HG03575 (cell line): ENCODE results near the gene SYDE2.
"Not testable (repeated sequence)": the region's sequence is repeated elsewhere in the genome, so short reads cannot be mapped to it uniquely, and the experiment has no call there.

Experiments used
- ATAC-seq: cut with Tn5 transposase; IDR thresholded peaks from one replicate; pipeline ENCODE4 v1.9.1; 2021; ENCODE audit not compliant: unreplicated experiment, insufficient number of reproducible peaks, low FRiP score; ENCODE audit errors: extremely low read depth

SYDE2 gene

DNA sequence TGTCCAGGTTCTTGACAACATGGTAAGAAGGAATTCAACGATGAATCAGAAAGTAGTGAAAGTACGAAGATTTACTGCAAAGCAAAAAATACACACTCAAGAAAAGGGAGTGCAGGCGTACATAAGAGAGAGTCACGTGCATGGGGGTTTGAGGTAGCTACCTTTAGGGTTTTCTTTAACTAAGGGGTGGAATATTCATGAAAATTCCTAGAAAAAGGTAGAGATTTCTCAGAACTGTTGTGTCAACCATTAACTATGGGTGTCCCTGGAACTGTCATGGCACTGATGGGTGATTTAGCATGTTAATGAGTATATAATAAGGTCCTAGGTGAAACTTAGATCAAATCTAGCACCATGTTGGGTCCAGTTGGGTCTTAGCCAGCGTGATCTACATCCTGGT is 22.5 kb upstream of the SYDE2 start:
- ATAC-seq, result no peak

DNA sequence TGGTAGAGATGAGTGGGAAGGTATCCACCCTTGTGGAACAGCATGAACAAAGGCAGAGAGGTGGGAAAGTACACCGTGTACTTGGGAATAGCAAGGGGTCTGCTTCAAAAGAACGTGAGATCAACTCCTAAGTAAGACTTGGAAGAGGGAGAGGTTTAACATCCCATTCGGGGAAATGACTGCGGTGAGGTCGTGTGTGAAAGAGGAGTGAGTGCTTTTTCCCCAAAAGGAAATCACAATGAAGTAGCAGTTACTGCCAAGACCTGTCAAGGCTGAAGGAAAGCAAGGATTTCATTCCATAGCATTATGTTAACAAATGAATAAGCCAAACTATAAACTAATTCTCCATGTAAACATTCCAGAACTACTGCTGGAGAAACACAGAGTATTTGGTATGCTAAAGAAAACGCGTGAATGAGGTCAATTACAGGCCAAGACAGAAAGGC is 20.0 kb upstream of the SYDE2 start:
- no peak for ATAC-seq

DNA sequence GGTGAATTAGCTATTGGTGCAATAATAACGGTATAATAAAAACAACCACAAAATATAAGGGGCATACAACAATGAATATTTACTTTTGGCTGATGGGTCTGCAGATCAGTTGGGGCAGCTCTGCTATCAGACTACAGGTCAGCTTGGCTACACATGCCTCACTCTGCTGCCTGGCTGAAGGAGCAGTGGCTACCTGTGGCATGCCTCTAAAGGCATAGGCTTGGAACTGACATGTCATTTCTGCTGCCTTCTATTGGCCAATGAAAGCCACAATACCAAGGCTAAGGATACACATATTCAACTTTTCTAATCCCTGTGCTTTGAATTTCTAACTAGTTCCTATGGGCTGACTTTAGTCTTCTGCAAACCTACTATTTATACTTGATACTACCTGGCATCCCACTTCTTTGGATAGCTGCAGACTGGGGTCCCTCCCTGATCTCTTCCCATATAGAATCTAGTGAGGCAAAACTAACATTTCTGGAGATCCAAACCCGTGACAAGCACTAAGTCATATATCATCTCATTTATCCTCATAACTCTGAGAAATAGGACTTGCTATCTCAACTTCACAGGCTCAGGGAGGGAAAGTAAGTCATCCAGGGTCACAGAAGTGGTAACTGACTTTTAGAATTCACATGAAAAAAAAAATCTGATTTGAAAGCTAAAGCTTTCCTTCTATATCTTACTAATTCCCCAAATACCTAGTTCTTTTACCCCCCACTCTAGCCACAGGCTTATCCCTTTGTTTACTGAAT is 19.2 kb upstream of the SYDE2 start:
- ATAC-seq, result no peak

DNA sequence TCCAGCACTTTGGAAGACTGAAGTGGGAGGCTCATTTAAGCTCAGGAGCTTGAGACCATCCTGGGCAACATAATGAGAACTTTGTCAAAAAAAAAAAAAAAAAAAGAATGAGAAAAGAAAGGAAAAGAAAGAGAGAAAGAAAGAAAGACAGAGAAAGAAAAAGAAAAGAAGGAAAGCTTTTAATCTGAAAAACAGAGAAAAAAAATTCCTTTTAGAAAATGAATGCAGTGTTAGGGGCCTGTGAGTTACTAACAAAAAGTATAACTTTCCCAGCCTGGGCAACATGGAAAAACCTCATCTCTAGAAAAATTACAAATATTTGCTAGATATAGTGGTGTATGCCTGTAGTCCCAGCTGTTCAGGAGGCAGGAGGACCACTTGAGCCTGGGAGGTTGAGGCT is 15.9 kb upstream of the SYDE2 start:
- no peak for ATAC-seq

DNA sequence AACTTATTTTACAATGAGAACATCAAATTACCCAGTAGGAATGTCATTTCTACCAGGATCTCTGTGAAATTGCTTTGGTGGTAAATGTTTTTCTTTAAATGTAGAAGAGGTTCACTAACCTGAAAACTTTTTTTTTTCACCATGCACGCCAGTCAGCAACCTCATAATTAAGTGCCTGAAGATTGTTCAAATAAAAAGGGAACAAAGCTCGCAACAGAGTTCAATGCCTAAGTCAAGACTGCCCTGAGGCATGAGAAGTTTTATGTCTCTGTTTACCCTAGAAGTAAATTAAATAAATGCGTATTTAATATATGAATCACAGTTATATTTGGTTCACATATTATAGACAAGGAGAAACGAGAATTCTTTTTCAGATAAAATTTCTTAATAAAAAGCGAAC is 13.8 kb upstream of the SYDE2 start:
- ATAC-seq, result no peak

DNA sequence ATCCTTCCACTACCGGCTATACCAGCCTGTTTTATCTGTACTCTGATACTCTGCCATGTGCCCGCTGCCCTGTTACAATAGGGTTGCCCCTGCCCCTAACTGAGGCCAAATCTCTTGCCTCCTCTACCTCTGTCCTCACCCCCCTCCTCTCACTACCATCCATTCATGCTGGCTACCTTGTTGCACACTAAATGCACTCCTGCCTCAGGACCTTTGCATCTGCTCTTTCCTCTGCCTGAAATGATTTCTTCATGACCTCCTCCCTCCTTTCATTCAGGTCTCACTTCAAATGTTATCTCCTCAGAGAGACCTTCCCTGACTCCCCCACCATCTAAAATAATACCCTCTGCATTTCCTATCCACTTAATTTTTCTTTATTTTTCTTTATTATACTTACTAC is 7.7 kb upstream of the SYDE2 start:
- ATAC-seq, result no peak

DNA sequence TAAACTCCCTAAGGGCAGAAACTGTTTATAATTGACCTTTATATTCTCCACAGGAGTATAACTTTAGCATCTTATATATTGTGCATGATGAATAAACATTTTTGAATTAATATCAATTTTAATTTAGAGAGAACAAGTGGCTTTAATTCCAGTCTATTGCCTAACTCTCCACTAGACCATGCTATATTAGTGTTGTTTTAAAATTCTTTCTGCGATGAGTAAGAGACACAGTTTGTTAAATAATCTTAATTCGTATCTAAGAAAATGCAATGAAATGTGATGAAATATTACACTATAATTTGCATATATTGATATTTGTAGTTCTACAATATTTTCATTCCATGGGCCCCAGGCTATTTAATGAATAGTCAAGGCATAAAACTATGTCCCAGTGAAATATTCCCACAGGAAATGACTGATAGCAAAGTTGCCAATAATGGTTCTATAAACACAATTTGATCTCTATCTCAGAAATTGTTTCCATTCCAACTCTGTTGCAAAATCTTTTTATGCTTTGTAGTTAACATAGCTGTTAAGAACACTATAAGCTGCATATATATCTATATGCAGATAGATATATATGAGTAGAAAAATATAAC is 2.9 kb upstream of the SYDE2 start:
- no peak for ATAC-seq

DNA sequence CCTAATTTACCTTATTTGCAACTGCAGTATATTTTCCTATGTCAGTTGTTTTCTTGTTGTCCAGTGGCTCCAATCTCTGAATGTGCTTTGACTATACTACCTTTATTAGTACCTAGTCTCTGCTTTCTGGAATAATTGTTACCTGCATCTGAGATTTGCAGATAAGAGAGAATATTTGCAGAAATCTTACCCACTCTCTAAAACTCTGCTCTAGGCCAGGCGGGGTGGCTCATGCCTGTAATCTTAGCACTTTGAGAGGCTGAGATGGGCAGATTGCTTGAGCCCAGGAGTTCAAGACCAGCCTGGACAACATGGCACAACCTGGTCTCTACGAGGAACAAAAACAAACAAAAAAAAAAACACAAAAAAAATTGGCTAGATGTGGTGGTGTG is 2.0 kb upstream of the SYDE2 start:
- ATAC-seq, result no peak

DNA sequence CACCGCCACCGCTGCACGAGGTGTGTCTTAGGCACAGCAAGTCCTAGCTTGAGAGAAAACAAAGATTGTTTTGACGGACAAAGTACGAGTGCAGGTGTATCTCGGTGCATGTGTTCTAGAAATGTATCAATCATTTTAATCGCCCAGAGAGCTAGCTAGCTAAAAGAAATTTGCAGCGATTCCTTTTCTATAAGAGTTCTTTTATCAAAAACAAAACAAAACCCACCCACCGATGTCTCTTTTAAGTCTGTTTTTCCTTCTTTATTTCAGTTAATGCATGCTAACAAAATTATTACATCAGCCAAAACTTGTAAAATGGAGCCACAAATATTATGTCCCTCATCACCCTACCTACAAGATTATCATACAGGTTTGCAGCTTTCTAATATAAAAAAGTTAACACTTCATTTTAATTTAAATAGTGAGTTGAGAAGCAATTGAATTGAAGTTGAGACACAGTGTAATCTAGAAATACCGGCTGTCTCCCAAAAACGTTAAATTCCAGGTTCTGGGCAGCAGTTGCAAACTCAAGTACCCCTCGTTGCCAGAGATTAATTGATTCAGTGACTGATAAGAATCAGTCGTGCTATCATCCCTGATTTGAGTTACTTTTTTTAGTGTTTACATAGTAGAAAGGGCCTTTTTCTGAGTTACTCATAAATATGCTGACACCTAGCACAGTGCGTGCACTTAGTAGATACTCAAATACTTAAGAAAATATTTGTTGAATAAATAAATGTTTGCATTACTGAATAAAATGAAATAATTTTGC is 1.5 kb upstream of the SYDE2 start:
- no peak for ATAC-seq

DNA sequence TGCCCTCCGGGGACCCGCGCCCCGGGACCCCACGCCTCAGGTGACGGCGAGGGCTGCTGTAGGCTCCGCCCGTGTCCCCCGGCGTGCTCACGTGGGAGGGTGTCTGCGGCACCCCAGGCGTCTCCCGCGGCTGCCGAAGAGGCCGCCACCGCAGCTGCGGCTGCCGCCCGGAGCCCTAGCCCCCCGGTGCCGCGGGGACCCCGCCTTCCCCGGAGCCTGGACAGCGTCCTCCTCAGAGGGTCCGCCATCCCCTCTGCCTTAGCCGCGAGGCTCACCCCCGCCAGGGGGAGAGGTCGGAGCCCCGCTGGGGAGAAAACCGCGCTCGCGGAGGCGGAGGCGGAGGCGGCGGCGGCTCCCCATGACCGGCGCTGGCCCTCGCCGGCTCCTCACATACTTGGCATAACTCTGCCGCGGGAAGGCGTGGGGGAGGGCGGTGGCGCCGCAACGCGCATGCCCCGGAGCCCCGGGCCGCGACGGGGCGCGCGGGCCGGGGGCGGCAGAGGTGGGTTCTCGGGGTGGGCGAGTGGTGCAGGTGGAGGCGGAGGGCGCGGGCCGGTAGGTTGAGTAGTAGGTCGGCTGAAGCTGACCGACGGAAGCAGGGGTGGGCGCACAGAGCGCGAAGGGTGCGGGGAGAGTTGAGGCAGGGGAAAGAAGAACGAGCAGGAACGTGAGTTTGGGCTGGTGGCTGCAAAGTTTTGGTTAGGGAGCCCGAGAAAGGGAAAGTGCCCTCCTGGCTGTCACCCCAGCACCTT is 700 bp upstream of the SYDE2 start:
- ATAC-seq, result peak; percentile 15

DNA sequence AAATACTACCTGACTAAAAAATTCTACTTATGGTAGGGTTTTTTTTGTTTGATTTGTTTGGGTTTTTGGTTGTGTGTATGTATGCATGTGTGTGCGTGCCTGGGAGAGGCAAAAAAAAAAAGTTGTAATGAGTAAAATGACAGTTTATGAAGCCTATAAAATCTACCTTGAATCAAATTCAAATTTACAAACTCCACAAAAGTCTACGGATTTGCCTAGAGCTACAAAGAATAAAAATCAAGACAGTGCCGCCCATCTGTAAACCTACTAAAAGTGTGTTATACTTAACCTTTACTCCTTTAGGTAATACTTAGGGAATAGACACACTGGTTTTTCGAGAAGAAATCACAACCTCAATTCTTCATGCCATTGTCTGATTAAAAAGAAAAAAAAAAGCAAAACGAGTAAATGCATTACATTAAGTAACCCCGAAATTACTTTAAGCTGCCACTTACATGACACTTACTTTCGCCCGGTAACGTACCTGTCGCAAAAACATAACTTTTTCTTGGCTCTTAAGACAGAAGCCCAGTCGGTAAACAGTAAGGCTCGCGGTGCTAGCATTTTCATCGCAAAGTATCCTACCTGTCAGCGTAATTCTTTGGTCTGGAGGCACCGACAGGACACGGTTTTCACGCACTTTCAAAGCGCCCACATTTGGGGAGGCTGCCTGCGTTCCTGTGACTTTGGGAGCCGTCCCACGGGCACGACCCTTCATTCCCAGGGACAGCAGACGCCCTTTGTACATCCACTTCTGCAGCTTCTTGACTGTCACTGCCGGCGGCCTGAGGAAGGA is 951 bp downstream of the SYDE2 start:
- ATAC-seq, result no peak

DNA sequence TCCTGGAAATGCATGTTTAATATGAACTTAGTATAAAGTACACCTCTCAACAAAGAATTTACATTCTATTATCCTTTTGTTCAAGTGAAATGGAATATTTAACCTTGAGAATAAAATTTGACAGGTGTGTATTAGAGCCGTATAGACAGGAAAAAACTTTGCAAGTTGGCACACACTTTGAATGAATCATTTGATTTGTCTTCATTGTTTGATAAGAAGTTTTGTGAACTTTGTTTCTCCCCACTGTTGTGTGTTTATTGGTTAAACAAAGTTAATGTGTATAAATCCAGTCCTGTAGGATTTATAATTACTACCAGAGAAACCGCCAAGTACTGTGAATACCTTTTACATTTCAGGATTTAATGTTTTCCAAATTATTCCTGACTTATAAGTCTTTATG is 2.0 kb downstream of the SYDE2 start:
- no peak for ATAC-seq

DNA sequence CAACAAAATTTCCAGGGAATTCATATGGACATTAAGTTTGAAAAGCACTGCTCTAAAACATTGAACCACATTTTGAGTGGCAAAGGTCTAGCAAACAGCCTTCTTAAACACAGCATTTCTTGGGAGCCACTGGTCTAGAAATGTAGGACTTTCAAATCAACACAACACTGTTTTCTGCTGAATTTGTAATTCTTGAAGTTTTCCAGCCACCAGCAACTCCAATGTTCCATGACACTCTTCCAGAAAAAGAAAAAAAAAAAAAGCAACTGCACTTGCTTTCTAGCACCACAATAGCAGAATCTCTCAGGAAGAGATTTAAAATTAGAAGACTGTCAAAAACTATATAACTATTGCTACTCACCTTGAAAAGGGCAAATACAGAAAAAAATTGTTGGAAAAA is 4.5 kb downstream of the SYDE2 start:
- ATAC-seq, result no peak

DNA sequence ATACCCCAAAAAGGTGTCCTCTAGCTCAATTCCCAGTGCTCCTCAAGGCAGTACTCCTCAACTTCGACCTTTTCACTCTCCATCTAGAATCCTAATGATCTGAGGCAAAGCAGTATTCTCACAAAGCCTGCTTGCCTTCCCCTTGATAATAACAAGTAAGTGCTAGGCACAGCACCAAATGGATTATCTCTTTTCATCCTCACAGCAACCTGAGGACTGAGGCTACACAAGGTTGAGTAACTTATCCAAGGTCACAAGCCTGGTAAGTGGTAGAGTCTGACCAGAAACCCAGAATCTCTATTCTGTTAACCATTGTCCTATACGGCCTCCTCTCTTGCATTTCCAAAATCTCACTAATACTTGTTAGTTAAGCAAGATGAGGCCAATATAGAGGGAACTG is 5.1 kb downstream of the SYDE2 start:
- no peak for ATAC-seq

DNA sequence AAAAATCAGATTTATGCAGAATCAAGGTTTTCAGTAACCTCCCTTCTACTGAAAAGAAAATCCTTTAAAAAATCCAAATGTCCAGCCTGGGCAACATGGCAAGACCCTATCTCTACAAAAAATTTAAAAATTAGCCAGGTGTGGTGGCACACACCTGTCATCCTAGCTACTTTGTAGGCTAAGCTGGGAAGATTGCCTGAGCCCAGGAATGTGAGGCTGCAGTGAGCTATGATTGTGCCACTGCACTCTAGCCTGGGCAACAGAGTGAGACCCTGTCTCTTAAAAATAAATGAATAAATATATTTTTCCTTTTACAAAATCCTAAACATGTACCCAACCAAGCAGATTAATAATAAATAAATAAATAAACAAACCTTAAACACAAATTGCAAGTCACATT is 8.7 kb downstream of the SYDE2 start:
- not testable (repeated sequence) for ATAC-seq

DNA sequence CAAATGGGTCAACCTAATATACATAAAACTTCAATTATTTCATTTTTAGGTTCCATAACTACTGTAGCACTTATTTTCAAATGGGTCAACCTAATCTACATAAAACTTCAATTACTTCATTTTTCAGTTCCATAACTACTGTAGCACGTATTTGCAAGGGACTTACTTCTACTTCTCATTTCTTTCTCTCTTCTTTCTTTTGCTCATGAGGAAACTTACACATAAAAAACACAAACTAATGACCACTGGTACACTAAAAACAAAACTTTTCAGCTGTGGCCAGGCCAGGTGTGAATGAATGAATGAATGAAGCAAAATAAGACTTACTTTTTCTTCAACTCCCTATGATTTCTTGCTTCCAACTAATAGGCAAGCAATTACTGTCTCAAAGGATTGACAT is 11.7 kb downstream of the SYDE2 start:
- no peak for ATAC-seq

DNA sequence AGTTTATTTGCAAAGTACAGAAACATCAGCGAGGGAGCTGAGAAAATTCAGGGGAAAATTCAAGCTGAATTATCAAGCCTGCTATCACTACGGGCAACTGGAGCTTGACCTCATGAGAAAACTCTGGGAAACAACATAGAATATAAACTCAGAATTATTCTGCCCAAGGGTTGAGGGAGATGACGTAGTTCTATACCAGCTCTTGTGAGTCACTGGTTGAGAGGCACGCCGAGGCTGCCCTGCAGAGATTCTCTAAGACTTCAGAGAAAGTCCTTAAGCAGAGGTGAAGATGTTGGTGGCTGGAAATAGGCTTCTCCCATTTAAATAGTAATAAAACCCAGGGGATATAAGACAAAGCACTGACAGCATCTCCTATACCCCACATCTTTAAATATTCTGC is 12.3 kb downstream of the SYDE2 start:
- ATAC-seq, result no peak

DNA sequence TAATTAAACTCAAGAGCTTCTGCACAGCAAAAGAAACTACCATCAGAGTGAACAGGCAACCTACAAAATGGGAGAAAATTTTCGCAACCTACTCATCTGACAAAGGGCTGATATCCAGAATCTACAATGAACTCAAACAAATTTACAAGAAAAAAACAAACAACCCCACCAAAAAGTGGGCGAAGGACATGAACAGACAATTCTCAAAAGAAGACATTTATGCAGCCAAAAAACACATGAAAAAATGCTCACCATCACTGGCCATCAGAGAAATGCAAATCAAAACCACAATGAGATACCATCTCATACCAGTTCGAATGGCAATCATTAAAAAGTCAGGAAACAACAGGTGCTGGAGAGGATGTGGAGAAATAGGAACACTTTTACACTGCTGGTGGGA is 13.8 kb downstream of the SYDE2 start:
- ATAC-seq, result not testable (repeated sequence)

DNA sequence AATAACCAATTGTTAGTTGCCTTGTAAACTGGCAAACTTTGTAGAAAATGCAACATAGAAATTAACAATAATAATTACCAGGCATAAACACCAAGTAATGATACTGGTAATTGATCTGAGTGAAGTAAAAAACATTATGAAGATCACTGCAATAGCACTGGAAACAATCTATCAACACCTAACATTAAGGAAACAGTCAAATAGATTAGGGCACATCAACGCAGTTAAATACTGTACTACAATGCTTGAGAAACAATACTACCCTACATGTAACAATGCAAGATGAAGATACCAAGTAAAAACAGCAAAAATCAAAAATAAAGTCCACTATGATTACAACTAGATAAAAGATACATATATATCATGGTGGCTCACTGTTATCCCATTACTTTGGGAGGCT is 16.6 kb downstream of the SYDE2 start:
- ATAC-seq, result no peak
